Chondrocyte (in vitro differentiated cells): ENCODE results near the gene UBXN10. TPM values are rescaled to one million over a fixed set of nuclear protein-coding genes. Genes with fewer than 3 reads are reported as not detected.
A peak's percentile ranks its signal among the peaks of the same experiment; 100 is the strongest.

ENCODE experiments used
- DNase-seq: peaks from one replicate; pipeline ENCODE4 v3.0.0; 2021; ENCODE audit warnings: mixed read lengths, low spot score
- H3K27ac Mint-ChIP-seq: one replicate; pipeline ENCODE4 v1.8.0; 2021; ENCODE audit warnings: mild to moderate bottlenecking, moderate library complexity, mixed read lengths; ENCODE audit not compliant: unreplicated experiment
- H3K27me3 Mint-ChIP-seq: 2 replicates; pipeline ENCODE4 v1.8.0; 2021; ENCODE audit warnings: low read depth, mixed read lengths
- H3K36me3 Mint-ChIP-seq: 2 replicates; pipeline ENCODE4 v1.8.0; 2021; ENCODE audit warnings: low read depth, mixed read lengths
- H3K4me1 Mint-ChIP-seq: 2 replicates; pipeline ENCODE4 v1.8.0; 2021; ENCODE audit warnings: low read depth, mild to moderate bottlenecking, mixed read lengths
- H3K4me3 Mint-ChIP-seq: one replicate; pipeline ENCODE4 v1.8.0; 2021; ENCODE audit warnings: mild to moderate bottlenecking, moderate library complexity, mixed read lengths; ENCODE audit not compliant: unreplicated experiment
- H3K9me3 Mint-ChIP-seq: 2 replicates; pipeline ENCODE4 v1.8.0; 2021; ENCODE audit warnings: low read depth, mixed read lengths
- CTCF ChIP-seq: fragments of 200-600 bp; sonication (generic); IDR thresholded peaks from 2 replicates; pipeline ENCODE4 v1.5.0; 2021; ENCODE audit warnings: antibody characterized with exemption, mild to moderate bottlenecking, moderate library complexity
- total RNA-seq: library from RNA; stranded (reverse); gene quantifications from 3 replicates; pipeline ENCODE4 v1.2.1, GENCODE V29; 2021

UBXN10 gene
- total RNA-seq, 1 donor from 2014 or later = not detected

GRCh38 chr1:20143318-20143717 lies 42.6 kb upstream of the UBXN10 start:
- peaks cover 25% of the 10 kb centered on the region for H3K27me3 Mint-ChIP-seq
- H3K4me3 Mint-ChIP-seq = no peak overlapping the region
- no peaks in the 10 kb centered on the region for H3K36me3 Mint-ChIP-seq
- H3K27ac Mint-ChIP-seq = no peak overlapping the region
- DNase-seq = peak; percentile 66
- no peak for TF ChIP-seq CTCF
- no peaks in the 10 kb centered on the region for H3K4me1 Mint-ChIP-seq
- no peaks in the 10 kb centered on the region for H3K9me3 Mint-ChIP-seq

- Mint-ChIP-seq H3K27ac (no peak overlapping the region), H3K36me3 (no peaks in the 10 kb centered on the region), H3K4me3 (no peak overlapping the region), H3K27me3 (peaks cover 22% of the 10 kb centered on the region), H3K4me1 (no peaks in the 10 kb centered on the region), H3K9me3 (no peaks in the 10 kb centered on the region)
- DNase-seq = peak; percentile 47
- no peak for TF ChIP-seq CTCF
These were observed 41.9 kb upstream of the UBXN10 start for GRCh38 chr1:20143734-20144565.

- TF ChIP-seq CTCF = no peak
- H3K27ac Mint-ChIP-seq = no peak overlapping the region
- DNase-seq = peak; percentile 63
- no peak overlapping the region for H3K4me3 Mint-ChIP-seq
- no peaks in the 10 kb centered on the region for H3K9me3 Mint-ChIP-seq
- H3K4me1 Mint-ChIP-seq = peaks cover 3% of the 10 kb centered on the region
- H3K27me3 Mint-ChIP-seq = peaks cover 21% of the 10 kb centered on the region
- no peaks in the 10 kb centered on the region for H3K36me3 Mint-ChIP-seq
These were observed 37.9 kb upstream of the UBXN10 start for GRCh38 chr1:20147846-20148570.

- no peak overlapping the region for H3K27ac Mint-ChIP-seq
- DNase-seq = peak; percentile 70
- H3K27me3 Mint-ChIP-seq = peaks cover 17% of the 10 kb centered on the region
- TF ChIP-seq CTCF = no peak
- peaks cover 3% of the 10 kb centered on the region for H3K4me1 Mint-ChIP-seq
- no peaks in the 10 kb centered on the region for H3K9me3 Mint-ChIP-seq
- no peak overlapping the region for H3K4me3 Mint-ChIP-seq
- no peaks in the 10 kb centered on the region for H3K36me3 Mint-ChIP-seq
These were observed 37.1 kb upstream of the UBXN10 start for GRCh38 chr1:20148571-20149500.
